Activated CD4-positive, alpha-beta T cell treated with anti-CD3 and anti-CD28 coated beads, Interleukin-2, amount 10 ng/mL, durations not matched to agents 7 days and 5 days (primary cell): Measurements from ENCODE around the gene NEK8. TPM values are rescaled to one million over a fixed set of nuclear protein-coding genes. Genes with fewer than 3 reads are reported as not detected.
A peak's percentile ranks its signal among the peaks of the same experiment; 100 is the strongest.
"Not testable (repeated sequence)": the region's sequence is repeated elsewhere in the genome, so short reads cannot be mapped to it uniquely, and the experiment has no call there.

Experiments
- CTCF ChIA-PET: fragments of 350-600 bp; sonication (Branson Sonifier 250); formaldehyde crosslinking; loops from one replicate; lab custom pipeline; 2021; ENCODE audit warnings: antibody characterized with exemption; lab: Charles Lee
- POLR2A ChIA-PET: fragments of 350-600 bp; sonication (Branson Sonifier 250); formaldehyde crosslinking; loops from one replicate; lab custom pipeline; 2021; ENCODE audit warnings: antibody characterized with exemption; lab: Charles Lee
- DNase-seq: peaks from one replicate; pipeline ENCODE4 v3.0.0-alpha.2; 2020
- H3K27ac Mint-ChIP-seq: one replicate; pipeline ENCODE4 v1.8.0; 2021; ENCODE audit warnings: mild to moderate bottlenecking, moderate library complexity, mixed read lengths
- H3K27me3 Mint-ChIP-seq: one replicate; pipeline ENCODE4 v1.8.0; 2021; ENCODE audit warnings: mixed read lengths
- H3K36me3 Mint-ChIP-seq: one replicate; pipeline ENCODE4 v1.8.0; 2021; ENCODE audit warnings: low read depth, mixed read lengths
- H3K4me1 Mint-ChIP-seq: one replicate; pipeline ENCODE4 v1.8.0; 2021; ENCODE audit warnings: mixed read lengths
- H3K4me3 Mint-ChIP-seq: one replicate; pipeline ENCODE4 v1.8.0; 2021; ENCODE audit warnings: mild to moderate bottlenecking, moderate library complexity, mixed read lengths
- H3K9me3 Mint-ChIP-seq: one replicate; pipeline ENCODE4 v1.8.0; 2021; ENCODE audit warnings: mixed read lengths
- total RNA-seq, 2 experiments: library from RNA; stranded (reverse); gene quantifications; one replicate each; pipeline ENCODE4 v1.2.3, GENCODE V29; 2021

NEK8 gene
- total RNA-seq, 2 experiments from 2014 or later, result 7.3 TPM

GRCh38 chr17:28773736-28774135 lies 45.1 kb downstream of the NEK8 start:
- H3K36me3 Mint-ChIP-seq, result peaks cover 11% of the 10 kb centered on the region
- CTCF ChIA-PET, result interaction anchor here (0.6 to 3.2 kb wide), 9 partner anchors 9 to 272 kb away, joined by 3 to 16 read pairs (median 4); partner anchors contain the start of gene TLCD1
- H3K9me3 Mint-ChIP-seq, result no peaks in the 10 kb centered on the region
- peaks cover 20% of the 10 kb centered on the region for H3K4me1 Mint-ChIP-seq
- no peak overlapping the region for H3K27ac Mint-ChIP-seq
- POLR2A ChIA-PET, result no interaction called here
- H3K27me3 Mint-ChIP-seq, result no peaks in the 10 kb centered on the region
- DNase-seq, result no peak
- H3K4me3 Mint-ChIP-seq, result no peak overlapping the region

DNA sequence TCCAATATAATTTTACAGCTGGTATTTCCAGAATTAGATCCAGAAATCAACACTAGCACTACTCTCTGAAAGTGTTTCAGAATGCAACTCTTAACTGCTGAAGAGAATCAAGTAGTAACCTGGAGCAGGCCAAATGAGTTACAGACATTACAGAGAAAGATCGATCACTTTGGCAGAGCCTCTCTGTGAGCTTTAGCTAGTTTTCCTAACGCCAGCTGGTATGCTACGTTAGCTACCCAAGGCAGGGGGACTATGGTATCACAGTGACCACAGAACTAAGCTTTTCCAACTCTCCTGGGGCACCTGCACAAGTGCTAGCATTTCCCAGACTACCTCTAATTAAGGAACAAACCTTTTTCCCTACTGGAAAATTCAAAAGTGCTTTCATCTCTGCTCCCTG lies 45.6 kb downstream of the NEK8 start:
- Mint-ChIP-seq H3K4me1 (peaks cover 25% of the 10 kb centered on the region), H3K27me3 (no peaks in the 10 kb centered on the region), H3K27ac (no peak overlapping the region), H3K4me3 (no peak overlapping the region), H3K36me3 (peaks cover 15% of the 10 kb centered on the region), H3K9me3 (no peaks in the 10 kb centered on the region)
- no peak for DNase-seq
- POLR2A ChIA-PET, result no interaction called here
- CTCF ChIA-PET, result interaction anchor here (0.6 to 3.2 kb wide), 10 partner anchors 9 to 168 kb away, joined by 3 to 16 read pairs (median 4); partner anchors contain the start of gene TLCD1

- Mint-ChIP-seq H3K27ac (peak overlapping the region; percentile 25), H3K4me3 (no peak overlapping the region), H3K9me3 (no peaks in the 10 kb centered on the region), H3K27me3 (no peaks in the 10 kb centered on the region), H3K4me1 (peaks cover 27% of the 10 kb centered on the region), H3K36me3 (peaks cover 19% of the 10 kb centered on the region)
- POLR2A ChIA-PET, result no interaction called here
- CTCF ChIA-PET, result interaction anchor here (0.6 kb wide), 1 partner anchor 172 kb away, joined by 3 read pairs; no protein-coding TSS in a partner anchor
- DNase-seq, result no peak
Measured at GRCh38 chr17:28777178-28777577, 48.6 kb downstream of the NEK8 start.

DNA sequence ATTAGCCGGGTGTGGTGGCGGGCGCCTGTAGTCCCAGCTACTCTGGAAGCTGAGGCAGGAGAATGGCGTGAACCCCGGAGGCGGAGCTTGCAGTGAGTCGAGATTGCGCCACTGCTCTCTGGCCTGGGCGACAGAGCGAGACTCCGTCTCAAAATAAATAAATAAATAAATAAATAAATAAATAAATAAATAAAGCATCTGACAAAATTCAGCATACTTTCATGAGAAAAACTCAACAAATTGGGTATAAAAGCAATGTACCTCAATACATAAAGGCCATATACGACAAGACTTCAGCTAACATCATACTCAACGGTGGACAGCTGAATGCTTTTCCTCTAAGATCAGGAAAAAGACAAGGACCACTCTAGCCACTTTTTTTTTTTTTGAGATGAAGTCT lies 51.0 kb downstream of the NEK8 start:
- H3K9me3 Mint-ChIP-seq, CTCF ChIA-PET, POLR2A ChIA-PET, H3K27ac Mint-ChIP-seq, DNase-seq, H3K4me3 Mint-ChIP-seq, H3K27me3 Mint-ChIP-seq: not testable (repeated sequence)
- H3K4me1 Mint-ChIP-seq, result peaks cover 27% of the 10 kb centered on the region
- peaks cover 14% of the 10 kb centered on the region for H3K36me3 Mint-ChIP-seq

GRCh38 chr17:28783161-28783560 lies 54.6 kb downstream of the NEK8 start:
- ChIA-PET POLR2A (no interaction called here), CTCF (interaction anchor here (0.6 to 1.5 kb wide), 4 partner anchors 19 to 334 kb away, joined by 3 to 4 read pairs (median 4); no protein-coding TSS in a partner anchor)
- DNase-seq, result no peak
- no peak overlapping the region for H3K27ac Mint-ChIP-seq
- no peaks in the 10 kb centered on the region for H3K27me3 Mint-ChIP-seq
- H3K36me3 Mint-ChIP-seq, result peaks cover 11% of the 10 kb centered on the region
- H3K4me3 Mint-ChIP-seq, result no peak overlapping the region
- no peaks in the 10 kb centered on the region for H3K9me3 Mint-ChIP-seq
- H3K4me1 Mint-ChIP-seq, result peaks cover 12% of the 10 kb centered on the region

DNA sequence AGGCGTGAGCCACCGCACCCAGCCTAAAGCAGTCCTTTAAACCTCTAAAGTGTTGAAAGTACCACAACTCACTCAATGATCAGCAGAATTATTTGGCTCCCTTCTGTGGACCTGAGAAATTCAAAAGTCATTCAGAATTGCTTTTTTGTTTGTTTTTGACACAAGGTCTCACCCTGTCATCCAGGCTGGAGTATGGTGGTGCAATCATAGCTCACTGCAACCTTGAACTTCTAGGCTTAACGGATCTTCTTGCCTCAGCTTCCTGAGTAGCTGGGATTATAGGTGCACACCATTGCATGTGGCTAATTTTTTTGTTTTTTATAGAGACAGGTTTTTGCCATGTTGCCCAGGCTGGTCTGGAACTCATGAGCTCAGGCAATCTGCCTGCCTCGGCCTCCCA lies 59.5 kb downstream of the NEK8 start:
- H3K9me3 Mint-ChIP-seq, result no peaks in the 10 kb centered on the region
- H3K27ac Mint-ChIP-seq, result no peak overlapping the region
- POLR2A ChIA-PET, result no interaction called here
- H3K27me3 Mint-ChIP-seq, result no peaks in the 10 kb centered on the region
- H3K4me1 Mint-ChIP-seq, result peaks cover 14% of the 10 kb centered on the region
- H3K4me3 Mint-ChIP-seq, result no peak overlapping the region
- no peak for DNase-seq
- H3K36me3 Mint-ChIP-seq, result peaks cover 4% of the 10 kb centered on the region
- CTCF ChIA-PET, result interaction anchor here (0.6 to 1.0 kb wide), 2 partner anchors 34 to 132 kb away, joined by 3 to 4 read pairs; no protein-coding TSS in a partner anchor

Other genes with a start within 250 kb of the NEK8 start
- not detected for gene FOXN1, start 222.4 kb upstream of the NEK8 start, total RNA-seq
- gene UNC119, start 176.2 kb upstream of the NEK8 start, total RNA-seq, result 10 to 100 TPM; 38.6 to 46.6 TPM
- 10 to 100 TPM; 61.7 to 62.6 TPM for gene PIGS, start 157.3 kb upstream of the NEK8 start, total RNA-seq
- 10 to 100 TPM; 61.4 to 63.4 TPM for gene ALDOC, start 151.9 kb upstream of the NEK8 start, total RNA-seq
- gene SPAG5, start 129.8 kb upstream of the NEK8 start, total RNA-seq, result 100 to 1,000 TPM; 139 to 147 TPM
- gene RSKR, start 114.6 kb upstream of the NEK8 start, total RNA-seq, result 10 to 100 TPM; 18.4 to 20.6 TPM
- gene BLTP2, start 83.6 kb upstream of the NEK8 start, total RNA-seq, result 100 to 1,000 TPM; 144 to 145 TPM
- gene SDF2, start 66.9 kb upstream of the NEK8 start, total RNA-seq, result 10 to 100 TPM; 43.9 to 53.2 TPM
- 10 to 100 TPM; 78.4 to 78.7 TPM for gene SUPT6H, start 66.6 kb upstream of the NEK8 start, total RNA-seq
- 1 to 10 TPM; 5.5 to 5.7 TPM for gene PROCA1, start 16.9 kb upstream of the NEK8 start, total RNA-seq
- gene RAB34, start 10.9 kb upstream of the NEK8 start, total RNA-seq, result 10 to 100 TPM; 11.0 to 11.8 TPM
- gene RPL23A, start 8.8 kb upstream of the NEK8 start, total RNA-seq, result 1,000 to 10,000 TPM; 1,884 to 2,250 TPM
- 1 to 10 TPM; 2.1 to 2.3 TPM for gene TLCD1, start 2.6 kb upstream of the NEK8 start, total RNA-seq
- 10 to 100 TPM; 44.9 to 45.1 TPM for gene TRAF4, start 15.2 kb downstream of the NEK8 start, total RNA-seq
- gene FAM222B, start 114.0 kb downstream of the NEK8 start, total RNA-seq, result 10 to 100 TPM; 15.7 to 17.9 TPM
- gene ERAL1, start 126.2 kb downstream of the NEK8 start, total RNA-seq, result 10 to 100 TPM; 40.8 to 42.9 TPM
- 100 to 1,000 TPM; 200 to 212 TPM for gene FLOT2, start 168.9 kb downstream of the NEK8 start, total RNA-seq
- 10 to 100 TPM; 26.8 to 27.8 TPM for gene DHRS13, start 174.3 kb downstream of the NEK8 start, total RNA-seq
- 10 to 100 TPM; 72.3 to 78.1 TPM for gene PHF12, start 222.7 kb downstream of the NEK8 start, total RNA-seq